HepG2 (cell line): Measurements from ENCODE around the gene ZNF653.

Experiments used
- CEBPB ChIP-seq: IDR thresholded peaks from 2 replicates; pipeline ENCODE4 v1.6.1; 2011; ENCODE audit warnings: low read depth, low read length, improper control_type of control experiment, borderline replicate concordance
- HMG20B ChIP-seq: conservative IDR thresholded peaks from 2 replicates; pipeline ENCODE4 v1.6.1; 2016; ENCODE audit warnings: missing genetic modification reagents, missing compliant biosample characterization
- HNRNPL ChIP-seq: fragments of 200-400 bp; formaldehyde crosslinking; IDR thresholded peaks from 2 replicates; pipeline ENCODE4 v1.6.1; 2017; ENCODE audit warnings: mild to moderate bottlenecking, low read depth, low read length
- MAFK ChIP-seq, 2 experiments: IDR thresholded peaks in 1 of 2; conservative IDR thresholded peaks in 1 of 2; 2 replicates each; pipeline ENCODE4 v1.6.1; 2011; ENCODE audit warnings: improper control_type of control experiment in 2 of 2, low read length in 2 of 2
- NCOR1 ChIP-seq: fragments of 200-600 bp; sonication (generic); IDR thresholded peaks from 2 replicates; pipeline ENCODE4 v1.7.0; 2017; ENCODE audit warnings: antibody characterized with exemption, low read length, borderline replicate concordance
- POLR2A ChIP-seq, 2 experiments: IDR thresholded peaks; 2 replicates each; pipeline ENCODE4 v1.6.1; 2011; ENCODE audit warnings: low read depth in 2 of 2, low read length in 2 of 2, mild to moderate bottlenecking in 1 of 2, moderate library complexity in 1 of 2; ENCODE audit not compliant: insufficient read depth in 1 of 2
- SAFB2 ChIP-seq: sonication (generic); formaldehyde crosslinking; IDR thresholded peaks from 2 replicates; pipeline ENCODE4 v1.5.1; 2020; ENCODE audit warnings: missing genetic modification reagents, low read depth, mild to moderate bottlenecking, borderline replicate concordance
- ZBTB2 ChIP-seq: sonication (generic); formaldehyde crosslinking; IDR thresholded peaks from 2 replicates; pipeline ENCODE4 v1.8.0; 2022; ENCODE audit warnings: low read depth, missing genetic modification reagents

- TF ChIP-seq ZBTB2 (no peak), HNRNPL (no peak), CEBPB (no peak), HMG20B (no peak), NCOR1 (no peak), MAFK (conservative IDR thresholded peaks at IDR 0.05 in 1 of 2, IDR thresholded peaks at IDR 0.05 in 1 of 2; ENCODE audit: low read length in 2 of 2) (no peak), SAFB2 (CRISPR knock-in tag) (no peak), POLR2A (IDR thresholded peaks at IDR 0.05; ENCODE audit: insufficient read depth in 1 of 2, low read depth in 2 of 2, low read length in 2 of 2) (no peak)
These were observed 48.5 kb downstream of the ZNF653 start for GRCh38 chr19:11457115-11457514.
